ENCODE data around the gene C1RL. TPM values are rescaled to one million over a fixed set of nuclear protein-coding genes. Genes with fewer than 3 reads are reported as not detected.

Gene C1RL
- total and polyA plus RNA-seq, 9 donors = 48.4 to 160 (median 98.9) TPM

- Histone ChIP-seq H3K9me3 (no peaks in the 10 kb centered on the region), H3K36me3 (no peaks in the 10 kb centered on the region), H3K27ac (no peak overlapping the region), H3K27me3 (no peaks in the 10 kb centered on the region), H3K4me1 (ENCODE audit: insufficient read depth) (no peaks in the 10 kb centered on the region), H3K4me3 (no peak overlapping the region)
- intact Hi-C loops (cut with DNase I) = no loop called here
- 88 to 98% (median 89%) methylated on average over 6 of the region's 6 CpGs for WGBS, 3 donors
- peak in 1 of 5 donors; percentile 9 for DNase-seq
- TF ChIP-seq POLR2A (IDR thresholded peaks at IDR 0.05) (no peak), EP300 (IDR thresholded peaks at IDR 0.05) (no peak)
- TF ChIP-seq, protein P1, sequence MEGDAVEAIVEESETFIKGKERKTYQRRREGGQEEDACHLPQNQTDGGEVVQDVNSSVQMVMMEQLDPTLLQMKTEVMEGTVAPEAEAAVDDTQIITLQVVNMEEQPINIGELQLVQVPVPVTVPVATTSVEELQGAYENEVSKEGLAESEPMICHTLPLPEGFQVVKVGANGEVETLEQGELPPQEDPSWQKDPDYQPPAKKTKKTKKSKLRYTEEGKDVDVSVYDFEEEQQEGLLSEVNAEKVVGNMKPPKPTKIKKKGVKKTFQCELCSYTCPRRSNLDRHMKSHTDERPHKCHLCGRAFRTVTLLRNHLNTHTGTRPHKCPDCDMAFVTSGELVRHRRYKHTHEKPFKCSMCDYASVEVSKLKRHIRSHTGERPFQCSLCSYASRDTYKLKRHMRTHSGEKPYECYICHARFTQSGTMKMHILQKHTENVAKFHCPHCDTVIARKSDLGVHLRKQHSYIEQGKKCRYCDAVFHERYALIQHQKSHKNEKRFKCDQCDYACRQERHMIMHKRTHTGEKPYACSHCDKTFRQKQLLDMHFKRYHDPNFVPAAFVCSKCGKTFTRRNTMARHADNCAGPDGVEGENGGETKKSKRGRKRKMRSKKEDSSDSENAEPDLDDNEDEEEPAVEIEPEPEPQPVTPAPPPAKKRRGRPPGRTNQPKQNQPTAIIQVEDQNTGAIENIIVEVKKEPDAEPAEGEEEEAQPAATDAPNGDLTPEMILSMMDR (IDR thresholded peaks at IDR 0.05) = no peak
Observed at GRCh38 chr12:7150841-7151240, 41.8 kb upstream of the C1RL start.

DNA sequence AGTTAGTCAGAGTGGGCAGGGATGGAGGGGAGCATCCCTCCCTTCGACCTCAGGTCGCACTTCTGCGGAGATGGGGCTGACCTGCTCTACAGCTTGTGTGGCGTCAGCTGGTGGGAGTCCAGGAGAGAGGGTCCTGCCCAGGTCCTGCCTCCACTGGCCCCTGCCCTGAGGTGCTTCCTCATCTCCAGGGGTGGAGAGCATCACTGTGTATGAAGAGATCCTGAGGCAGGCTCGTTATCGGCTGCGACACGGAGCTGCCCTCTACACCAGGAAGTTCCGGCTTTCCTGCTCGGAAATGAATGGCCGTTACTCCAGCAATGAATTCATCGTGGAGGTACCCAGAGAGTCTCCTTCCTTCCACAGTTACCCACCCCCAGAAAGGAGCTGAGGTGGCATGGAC, 41.3 kb upstream of the C1RL start:
- intact Hi-C loops (cut with DNase I) = no loop called here
- Histone ChIP-seq H3K4me3 (no peak overlapping the region), H3K27ac (no peak overlapping the region), H3K36me3 (no peaks in the 10 kb centered on the region), H3K4me1 (ENCODE audit: insufficient read depth) (no peaks in the 10 kb centered on the region), H3K27me3 (no peaks in the 10 kb centered on the region), H3K9me3 (no peaks in the 10 kb centered on the region)
- TF ChIP-seq, protein P1 (IDR thresholded peaks at IDR 0.05) = no peak
- no peak for TF ChIP-seq POLR2A (IDR thresholded peaks at IDR 0.05)
- TF ChIP-seq EP300 (IDR thresholded peaks at IDR 0.05) = no peak
- WGBS, 3 donors = 89 to 94% (median 92%) methylated on average over 12 of the region's 12 CpGs
- peak in 1 of 5 donors; percentile 8 for DNase-seq

DNA sequence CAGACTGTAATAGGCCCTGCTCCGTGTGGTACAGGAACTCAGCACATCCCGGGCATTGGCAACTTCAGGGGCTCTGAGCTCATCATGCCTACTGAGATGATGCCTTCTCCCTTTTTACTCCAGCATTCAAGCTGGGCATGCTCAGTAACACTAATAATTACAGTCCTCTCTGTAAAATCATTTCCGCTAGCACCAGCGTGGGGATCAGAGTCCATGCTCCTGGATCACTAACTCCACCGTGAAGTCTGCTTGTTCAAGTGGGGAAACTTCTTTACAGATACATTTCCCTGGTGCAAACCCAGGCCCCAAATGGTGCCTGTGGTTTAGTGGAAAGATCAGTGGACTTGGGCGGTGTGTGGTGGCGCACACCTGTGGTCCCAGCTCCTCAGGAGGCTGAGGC, 37.9 kb upstream of the C1RL start:
- Histone ChIP-seq H3K4me1 (ENCODE audit: insufficient read depth) (no peaks in the 10 kb centered on the region), H3K27ac (no peak overlapping the region), H3K9me3 (no peaks in the 10 kb centered on the region), H3K36me3 (no peaks in the 10 kb centered on the region), H3K4me3 (no peak overlapping the region), H3K27me3 (no peaks in the 10 kb centered on the region)
- WGBS, 3 donors = 94 to 95% (median 94%) methylated on average over 7 of the region's 7 CpGs
- DNase-seq = peak in 1 of 5 donors; percentile 3
- TF ChIP-seq EP300 (IDR thresholded peaks at IDR 0.05) = no peak
- TF ChIP-seq POLR2A (IDR thresholded peaks at IDR 0.05) = no peak
- TF ChIP-seq, protein P1 (IDR thresholded peaks at IDR 0.05) = no peak
- intact Hi-C loops (cut with DNase I) = no loop called here

DNA sequence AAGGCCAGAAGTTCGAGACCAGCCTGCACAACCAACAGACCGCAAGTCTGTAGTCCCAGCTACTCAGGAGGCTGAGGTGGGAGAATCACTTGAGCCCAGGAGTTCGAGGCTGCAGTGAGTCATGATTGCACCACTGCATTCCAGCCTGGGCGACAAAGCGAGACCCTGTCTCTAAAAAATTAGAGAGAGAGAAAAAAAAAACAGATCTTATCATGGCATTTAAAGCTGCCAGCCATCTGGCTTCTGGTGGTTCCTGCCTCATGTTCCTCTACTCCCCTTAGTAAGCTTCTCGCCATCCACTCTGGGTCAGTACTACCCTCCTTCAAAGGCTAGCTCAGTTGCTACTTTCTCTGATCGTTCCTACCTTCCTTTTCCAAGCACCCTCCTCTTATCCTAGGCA, 37.2 kb upstream of the C1RL start:
- Histone ChIP-seq H3K9me3 (no peaks in the 10 kb centered on the region), H3K27ac (no peak overlapping the region), H3K4me1 (ENCODE audit: insufficient read depth) (no peaks in the 10 kb centered on the region), H3K27me3 (no peaks in the 10 kb centered on the region), H3K36me3 (no peaks in the 10 kb centered on the region), H3K4me3 (no peak overlapping the region)
- intact Hi-C loops (cut with DNase I) = no loop called here
- no peak for DNase-seq
- 84 to 92% (median 92%) methylated on average over 7 of the region's 7 CpGs for WGBS, 3 donors
- TF ChIP-seq EP300 (IDR thresholded peaks at IDR 0.05) = no peak
- no peak for TF ChIP-seq POLR2A (IDR thresholded peaks at IDR 0.05)
- TF ChIP-seq, protein P1 (IDR thresholded peaks at IDR 0.05) = no peak

Measured in ovary (tissue), 9 donors.